Measurements from ENCODE around the gene HOXA3. TPM values are rescaled to one million over a fixed set of nuclear protein-coding genes. Genes with fewer than 3 reads are reported as not detected.

HOXA3 gene
- total RNA-seq, 1 experiment from 2014 or later: not detected

DNA sequence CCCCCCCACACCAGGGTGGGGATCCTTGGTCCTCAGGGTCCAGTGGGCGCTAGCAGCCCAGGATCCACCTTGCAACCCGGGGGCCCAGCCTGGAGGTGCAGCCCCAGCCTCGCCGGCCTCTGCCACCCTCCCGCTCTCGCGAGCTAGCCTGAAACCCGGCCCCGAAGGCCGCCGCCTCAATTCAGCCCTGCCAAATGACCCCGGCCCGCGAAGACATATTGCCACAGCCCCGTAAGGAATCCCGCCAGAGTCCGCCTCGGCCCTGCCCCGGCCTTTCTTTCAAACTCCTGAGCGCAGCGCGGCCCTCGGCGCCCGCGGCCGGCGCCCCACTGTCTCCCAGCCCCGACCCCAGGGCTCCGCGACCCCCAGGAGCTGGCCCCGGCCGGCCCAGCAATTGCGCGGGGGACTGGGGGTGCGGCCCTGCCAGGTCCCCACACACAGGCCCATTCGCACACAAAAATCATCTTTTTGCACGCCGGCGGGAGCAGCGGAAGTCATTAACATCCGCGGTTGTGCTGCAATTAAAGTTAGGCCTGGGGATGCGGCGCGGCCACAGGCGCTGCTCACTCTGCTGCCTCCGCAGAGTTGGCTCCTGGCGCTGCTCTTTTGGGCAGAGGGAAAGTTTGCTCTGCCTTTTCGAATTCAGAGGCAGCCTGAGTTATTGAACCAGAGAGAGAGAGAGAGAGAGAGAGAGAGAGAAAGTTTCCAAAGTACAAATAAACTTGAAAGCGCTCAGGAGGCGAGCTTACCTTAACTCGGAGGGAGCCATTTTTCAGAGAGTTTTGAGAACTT, 12.9 kb downstream of the HOXA3 start:
- Histone ChIP-seq H2AK5ac (ENCODE audit: insufficient read length, low read length) (no peak overlapping the region), H4K8ac (replicated peaks; ENCODE audit: insufficient read length, low read depth, low read length) (no peak overlapping the region), H2BK5ac (ENCODE audit: insufficient read length, low read length) (no peak overlapping the region), H3K4ac (ENCODE audit: low read depth, low read length) (no peak overlapping the region), H3K9ac (ENCODE audit: extremely low read depth, insufficient read length, low read length) (no peak overlapping the region), H2BK20ac (ENCODE audit: low read depth, low read length, poor library complexity, severe bottlenecking) (no peak overlapping the region), H2BK120ac (ENCODE audit: low read depth, low read length, poor library complexity, severe bottlenecking) (no peak overlapping the region), H3K23ac (ENCODE audit: insufficient read length, low read depth, low read length) (no peak overlapping the region), H4K91ac (ENCODE audit: insufficient read length, low read depth, low read length) (no peak overlapping the region), H3K27me3 (ENCODE audit: insufficient read depth, low read length) (peaks cover 98% of the 10 kb centered on the region), H3K18ac (ENCODE audit: insufficient read length, low read depth, low read length) (no peak overlapping the region), H3K23me2 (ENCODE audit: insufficient read length, low read depth, low read length, poor library complexity, severe bottlenecking) (peaks cover 10% of the 10 kb centered on the region), H3K4me2 (ENCODE audit: insufficient read depth, insufficient read length, low read length) (no peak overlapping the region), H2AFZ (ENCODE audit: low read length) (no peak overlapping the region), H3K56ac (ENCODE audit: insufficient read length, low read depth, low read length) (no peak overlapping the region), H4K5ac (ENCODE audit: insufficient read length, low read depth, low read length) (no peak overlapping the region), H3K79me2 (ENCODE audit: insufficient read depth, low read length) (no peaks in the 10 kb centered on the region), H3K9me3 (ENCODE audit: control insufficient read depth, low read depth, low read length) (no peaks in the 10 kb centered on the region), H4K20me1 (ENCODE audit: control insufficient read depth, insufficient read depth, insufficient read length) (no peaks in the 10 kb centered on the region), H3K4me1 (ENCODE audit: insufficient read depth, low read length) (no peaks in the 10 kb centered on the region), H3T11ph (ENCODE audit: low read length) (no peak overlapping the region), H3K27ac (ENCODE audit: insufficient read length, low read depth, low read length) (no peak overlapping the region), H2BK15ac (ENCODE audit: low read depth, low read length) (no peak overlapping the region), H2BK12ac (ENCODE audit: insufficient read length, low read depth, low read length) (no peak overlapping the region), H3K14ac (ENCODE audit: insufficient read depth, low read length) (no peak overlapping the region), H3K79me1 (ENCODE audit: insufficient read depth, low read depth, low read length, poor library complexity, severe bottlenecking) (no peaks in the 10 kb centered on the region)
- Mint-ChIP-seq H3K4me3 (no peak overlapping the region; a peak in 1 of 5 replicates), H3K36me3 (ENCODE audit: insufficient read depth in 1 of 3, low read depth in 3 of 3) (no peaks in the 10 kb centered on the region; a peak in 1 of 7 replicates), H3K9me3 (peaks cover 0 to 20% of the 10 kb centered on the region in 2 experiments), H3K27ac (no peak overlapping the region), H3K27me3 (ENCODE audit: low read depth) (peaks cover 100% of the 10 kb centered on the region), H3K4me1 (peaks cover 7 to 13% of the 10 kb centered on the region in 2 experiments)
- TF ChIP-seq, protein P1, sequence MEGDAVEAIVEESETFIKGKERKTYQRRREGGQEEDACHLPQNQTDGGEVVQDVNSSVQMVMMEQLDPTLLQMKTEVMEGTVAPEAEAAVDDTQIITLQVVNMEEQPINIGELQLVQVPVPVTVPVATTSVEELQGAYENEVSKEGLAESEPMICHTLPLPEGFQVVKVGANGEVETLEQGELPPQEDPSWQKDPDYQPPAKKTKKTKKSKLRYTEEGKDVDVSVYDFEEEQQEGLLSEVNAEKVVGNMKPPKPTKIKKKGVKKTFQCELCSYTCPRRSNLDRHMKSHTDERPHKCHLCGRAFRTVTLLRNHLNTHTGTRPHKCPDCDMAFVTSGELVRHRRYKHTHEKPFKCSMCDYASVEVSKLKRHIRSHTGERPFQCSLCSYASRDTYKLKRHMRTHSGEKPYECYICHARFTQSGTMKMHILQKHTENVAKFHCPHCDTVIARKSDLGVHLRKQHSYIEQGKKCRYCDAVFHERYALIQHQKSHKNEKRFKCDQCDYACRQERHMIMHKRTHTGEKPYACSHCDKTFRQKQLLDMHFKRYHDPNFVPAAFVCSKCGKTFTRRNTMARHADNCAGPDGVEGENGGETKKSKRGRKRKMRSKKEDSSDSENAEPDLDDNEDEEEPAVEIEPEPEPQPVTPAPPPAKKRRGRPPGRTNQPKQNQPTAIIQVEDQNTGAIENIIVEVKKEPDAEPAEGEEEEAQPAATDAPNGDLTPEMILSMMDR (conservative IDR thresholded peaks at IDR 0.05): no peak
- no CpG with 5 or more reads among the region's 53 CpGs for WGBS (ENCODE audit: extremely low coverage, insufficient read length, low lambda C conversion rate)
- DNase-seq: peak; percentile 65

Data from H9 (cell line).